Neural cell (in vitro differentiated cells): Measurements from ENCODE around the gene AREG. TPM values are rescaled to one million over a fixed set of nuclear protein-coding genes. Genes with fewer than 3 reads are reported as not detected.

Source experiments
- H2AFZ ChIP-seq: fragments of 200-600, 300-800 bp; sonication (generic), shearing (Covaris generic); 2 replicates; pipeline ENCODE4 v1.6.0; 2014; ENCODE audit warnings: low read depth, mild to moderate bottlenecking, antibody characterized with exemption, low read length, moderate library complexity
- H3F3A ChIP-seq: fragments of 200-600 bp; shearing (Covaris generic); 2 replicates; pipeline ENCODE4 v1.6.1; 2016; ENCODE audit warnings: mild to moderate bottlenecking, moderate library complexity, mixed read lengths, antibody characterized with exemption, low read length; ENCODE audit not compliant: insufficient read depth, poor library complexity, severe bottlenecking
- H3K27ac ChIP-seq: fragments of 200-600, 300-800 bp; sonication (generic), shearing (Covaris generic); 2 replicates; pipeline ENCODE4 v1.5.1; 2014; ENCODE audit warnings: mild to moderate bottlenecking, low read length, moderate library complexity
- H3K27me3 ChIP-seq: fragments of 300-800, 200-600 bp; sonication (generic), shearing (Covaris generic); 2 replicates; pipeline ENCODE4 v1.6.0; 2014; ENCODE audit warnings: mild to moderate bottlenecking, low read depth, low read length, moderate library complexity; ENCODE audit not compliant: insufficient read depth
- H3K36me3 ChIP-seq: fragments of 300-800, 200-600 bp; sonication (generic), shearing (Covaris generic); 2 replicates; pipeline ENCODE4 v1.5.1; 2014; ENCODE audit warnings: mild to moderate bottlenecking, antibody characterized with exemption, low read length, moderate library complexity; ENCODE audit not compliant: insufficient read depth
- H3K4me2 ChIP-seq: fragments of 300-800, 200-600 bp; sonication (generic), shearing (Covaris generic); 2 replicates; pipeline ENCODE4 v1.6.0; 2014; ENCODE audit warnings: mild to moderate bottlenecking, low read length
- H3K4me3 ChIP-seq: fragments of 300-800, 200-600 bp; sonication (generic), shearing (Covaris generic); 2 replicates; pipeline ENCODE4 v1.5.1; 2014; ENCODE audit warnings: mild to moderate bottlenecking, low read length, moderate library complexity
- H3K79me2 ChIP-seq: fragments of 200-600 bp; shearing (Covaris generic); replicated peaks from 2 replicates; pipeline ENCODE4 v1.6.0; 2014; ENCODE audit warnings: mild to moderate bottlenecking, low read length, moderate library complexity; ENCODE audit not compliant: insufficient read depth
- H3K9ac ChIP-seq: fragments of 300-800, 200-600 bp; sonication (generic), shearing (Covaris generic); 2 replicates; pipeline ENCODE4 v1.6.1; 2016; ENCODE audit warnings: mild to moderate bottlenecking, low read length, mixed read lengths
- H3K9me2 ChIP-seq: fragments of 200-600 bp; shearing (Covaris generic); 2 replicates; pipeline ENCODE4 v1.6.1; 2016; ENCODE audit warnings: mild to moderate bottlenecking, low read length, mixed read lengths; ENCODE audit not compliant: insufficient read depth
- H3K9me3 ChIP-seq: fragments of 200-600, 300-800 bp; sonication (generic), shearing (Covaris generic); 2 replicates; pipeline ENCODE4 v1.6.1; 2016; ENCODE audit warnings: mild to moderate bottlenecking, mixed run types, low read length, moderate library complexity, mixed read lengths
- H4K20me1 ChIP-seq: fragments of 200-600 bp; shearing (Covaris generic); 2 replicates; pipeline ENCODE4 v1.6.1; 2016; ENCODE audit warnings: mild to moderate bottlenecking, mixed run types; ENCODE audit not compliant: insufficient read depth
- EP300 ChIP-seq: fragments of 450-650 bp; conservative IDR thresholded peaks from 2 replicates; pipeline ENCODE4 v1.6.1; 2014; ENCODE audit warnings: antibody characterized with exemption, mild to moderate bottlenecking, moderate library complexity; ENCODE audit not compliant: poor library complexity, severe bottlenecking
- EZH2 ChIP-seq: fragments of 200-600, 300-800 bp; shearing (Covaris generic), sonication (generic); IDR thresholded peaks from 2 replicates; pipeline ENCODE4 v1.6.1; 2014; ENCODE audit warnings: antibody characterized with exemption, low read length, borderline replicate concordance, mild to moderate bottlenecking; ENCODE audit not compliant: insufficient read depth, poor library complexity, severe bottlenecking
- MXI1 ChIP-seq: fragments of 450-650 bp; conservative IDR thresholded peaks from 2 replicates; pipeline ENCODE4 v1.6.1; 2014; ENCODE audit warnings: antibody characterized with exemption, mild to moderate bottlenecking; ENCODE audit not compliant: poor library complexity, severe bottlenecking
- POLR2AphosphoS5 ChIP-seq: IDR thresholded peaks from 2 replicates; pipeline ENCODE4 v1.6.1; 2012
- RAD21 ChIP-seq: fragments of 450-650 bp; conservative IDR thresholded peaks from 2 replicates; pipeline ENCODE4 v1.6.1; 2014; ENCODE audit warnings: antibody characterized with exemption, mild to moderate bottlenecking, moderate library complexity
- SMC3 ChIP-seq: fragments of 450-650 bp; conservative IDR thresholded peaks from 2 replicates; pipeline ENCODE4 v1.6.1; 2014; ENCODE audit warnings: antibody characterized with exemption, mild to moderate bottlenecking, moderate library complexity; ENCODE audit not compliant: poor library complexity
- TAF1 ChIP-seq: IDR thresholded peaks from 2 replicates; pipeline ENCODE4 v1.6.1; 2012; ENCODE audit warnings: low read depth
- polyA plus RNA-seq: library from polyadenylated mRNA; depleted of rRNA; stranded (reverse); fragments of >200 nt; gene quantifications from 2 replicates; pipeline ENCODE4 v1.2.3, GENCODE V29; 2014
- TF ChIP-seq, protein P1 (sequence below): IDR thresholded peaks from 2 replicates; pipeline ENCODE4 v1.6.1; 2012; ENCODE audit warnings: borderline replicate concordance
- TF ChIP-seq, protein P2 (sequence below): fragments of 450-650 bp; IDR thresholded peaks from 2 replicates; pipeline ENCODE4 v1.5.1; 2014; ENCODE audit warnings: antibody characterized with exemption, mild to moderate bottlenecking, moderate library complexity; ENCODE audit not compliant: poor library complexity, severe bottlenecking

Gene AREG
- polyA plus RNA-seq, 1 donor from 2014 or later = not detected

DNA sequence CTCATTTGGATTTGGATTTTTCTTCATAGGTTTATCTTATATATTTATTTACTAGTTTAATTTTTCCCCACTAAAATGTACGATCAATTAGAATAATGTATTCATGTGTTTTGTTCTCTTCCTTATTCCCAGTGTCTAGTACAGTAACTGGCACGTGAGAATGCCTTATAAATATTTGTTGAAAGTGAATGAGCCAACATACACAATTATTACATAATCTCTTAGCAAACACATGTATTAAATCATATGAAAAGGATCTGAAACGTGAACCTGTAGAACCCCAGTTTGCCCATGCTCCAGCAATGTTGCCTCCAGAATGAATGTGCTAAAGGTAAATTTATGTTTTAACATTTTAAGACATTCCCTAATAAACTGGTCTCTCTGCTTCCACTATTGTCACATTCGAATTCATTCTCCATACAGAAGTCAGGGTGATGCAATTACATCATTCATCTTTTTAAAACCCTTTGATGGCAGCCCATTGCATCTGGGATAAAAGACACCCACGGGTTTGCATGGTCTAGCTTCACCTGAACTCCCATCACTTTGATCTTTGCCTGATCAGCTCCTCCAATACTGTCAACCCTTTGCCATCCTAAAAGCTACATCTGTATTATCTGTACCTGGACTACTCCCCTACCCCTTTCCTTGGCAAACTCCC is 30.7 kb upstream of the AREG start:
- TF ChIP-seq SMC3 = no peak
- TF ChIP-seq TAF1 = no peak
- TF ChIP-seq, protein P1, sequence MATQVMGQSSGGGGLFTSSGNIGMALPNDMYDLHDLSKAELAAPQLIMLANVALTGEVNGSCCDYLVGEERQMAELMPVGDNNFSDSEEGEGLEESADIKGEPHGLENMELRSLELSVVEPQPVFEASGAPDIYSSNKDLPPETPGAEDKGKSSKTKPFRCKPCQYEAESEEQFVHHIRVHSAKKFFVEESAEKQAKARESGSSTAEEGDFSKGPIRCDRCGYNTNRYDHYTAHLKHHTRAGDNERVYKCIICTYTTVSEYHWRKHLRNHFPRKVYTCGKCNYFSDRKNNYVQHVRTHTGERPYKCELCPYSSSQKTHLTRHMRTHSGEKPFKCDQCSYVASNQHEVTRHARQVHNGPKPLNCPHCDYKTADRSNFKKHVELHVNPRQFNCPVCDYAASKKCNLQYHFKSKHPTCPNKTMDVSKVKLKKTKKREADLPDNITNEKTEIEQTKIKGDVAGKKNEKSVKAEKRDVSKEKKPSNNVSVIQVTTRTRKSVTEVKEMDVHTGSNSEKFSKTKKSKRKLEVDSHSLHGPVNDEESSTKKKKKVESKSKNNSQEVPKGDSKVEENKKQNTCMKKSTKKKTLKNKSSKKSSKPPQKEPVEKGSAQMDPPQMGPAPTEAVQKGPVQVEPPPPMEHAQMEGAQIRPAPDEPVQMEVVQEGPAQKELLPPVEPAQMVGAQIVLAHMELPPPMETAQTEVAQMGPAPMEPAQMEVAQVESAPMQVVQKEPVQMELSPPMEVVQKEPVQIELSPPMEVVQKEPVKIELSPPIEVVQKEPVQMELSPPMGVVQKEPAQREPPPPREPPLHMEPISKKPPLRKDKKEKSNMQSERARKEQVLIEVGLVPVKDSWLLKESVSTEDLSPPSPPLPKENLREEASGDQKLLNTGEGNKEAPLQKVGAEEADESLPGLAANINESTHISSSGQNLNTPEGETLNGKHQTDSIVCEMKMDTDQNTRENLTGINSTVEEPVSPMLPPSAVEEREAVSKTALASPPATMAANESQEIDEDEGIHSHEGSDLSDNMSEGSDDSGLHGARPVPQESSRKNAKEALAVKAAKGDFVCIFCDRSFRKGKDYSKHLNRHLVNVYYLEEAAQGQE = no peak
- no peak overlapping the region for H3K4me3 ChIP-seq
- no peak overlapping the region for H3K27ac ChIP-seq
- no peaks in the 10 kb centered on the region for H3F3A ChIP-seq
- H3K27me3 ChIP-seq = no peaks in the 10 kb centered on the region
- no peaks in the 10 kb centered on the region for H3K79me2 ChIP-seq
- no peaks in the 10 kb centered on the region for H3K9me2 ChIP-seq
- no peaks in the 10 kb centered on the region for H4K20me1 ChIP-seq
- no peak overlapping the region for H3K4me2 ChIP-seq
- no peak overlapping the region for H2AFZ ChIP-seq
- no peak overlapping the region for H3K9ac ChIP-seq
- H3K36me3 ChIP-seq = no peaks in the 10 kb centered on the region
- no peaks in the 10 kb centered on the region for H3K9me3 ChIP-seq

GRCh38 chr4:74415602-74416300 is 29.2 kb upstream of the AREG start:
- Histone ChIP-seq H3K9me2 (no peaks in the 10 kb centered on the region), H3K4me3 (no peak overlapping the region), H3F3A (no peaks in the 10 kb centered on the region), H3K27ac (no peak overlapping the region), H3K27me3 (no peaks in the 10 kb centered on the region), H4K20me1 (no peaks in the 10 kb centered on the region), H3K9ac (no peak overlapping the region), H3K79me2 (no peaks in the 10 kb centered on the region), H3K36me3 (no peaks in the 10 kb centered on the region), H3K9me3 (no peaks in the 10 kb centered on the region), H3K4me2 (no peak overlapping the region), H2AFZ (no peak overlapping the region)
- TF ChIP-seq SMC3 = no peak
- TF ChIP-seq POLR2AphosphoS5 = no peak
- no peak for TF ChIP-seq TAF1
- TF ChIP-seq, protein P2, sequence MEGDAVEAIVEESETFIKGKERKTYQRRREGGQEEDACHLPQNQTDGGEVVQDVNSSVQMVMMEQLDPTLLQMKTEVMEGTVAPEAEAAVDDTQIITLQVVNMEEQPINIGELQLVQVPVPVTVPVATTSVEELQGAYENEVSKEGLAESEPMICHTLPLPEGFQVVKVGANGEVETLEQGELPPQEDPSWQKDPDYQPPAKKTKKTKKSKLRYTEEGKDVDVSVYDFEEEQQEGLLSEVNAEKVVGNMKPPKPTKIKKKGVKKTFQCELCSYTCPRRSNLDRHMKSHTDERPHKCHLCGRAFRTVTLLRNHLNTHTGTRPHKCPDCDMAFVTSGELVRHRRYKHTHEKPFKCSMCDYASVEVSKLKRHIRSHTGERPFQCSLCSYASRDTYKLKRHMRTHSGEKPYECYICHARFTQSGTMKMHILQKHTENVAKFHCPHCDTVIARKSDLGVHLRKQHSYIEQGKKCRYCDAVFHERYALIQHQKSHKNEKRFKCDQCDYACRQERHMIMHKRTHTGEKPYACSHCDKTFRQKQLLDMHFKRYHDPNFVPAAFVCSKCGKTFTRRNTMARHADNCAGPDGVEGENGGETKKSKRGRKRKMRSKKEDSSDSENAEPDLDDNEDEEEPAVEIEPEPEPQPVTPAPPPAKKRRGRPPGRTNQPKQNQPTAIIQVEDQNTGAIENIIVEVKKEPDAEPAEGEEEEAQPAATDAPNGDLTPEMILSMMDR = no peak
- TF ChIP-seq, protein P1 = no peak
- TF ChIP-seq RAD21 = no peak
- TF ChIP-seq MXI1 = no peak
- TF ChIP-seq EZH2 = no peak
- TF ChIP-seq EP300 = no peak
